G401 (cell line): ENCODE measurements around the gene BCL2A1. TPM values are rescaled to one million over a fixed set of nuclear protein-coding genes. Genes with fewer than 3 reads are reported as not detected.
"Not testable (repeated sequence)": the region's sequence is repeated elsewhere in the genome, so short reads cannot be mapped to it uniquely, and the experiment has no call there.

Experiments used
- DNase-seq: peaks from one replicate; pipeline ENCODE4 v3.0.0-alpha.2; 2015; ENCODE audit warnings: low spot score
- in situ Hi-C: cut with HindIII; loops from 2 replicates; pipeline ENCODE4 v1.10.0; 2016; ENCODE audit warnings: low sequenced_read_pairs, mixed read lengths
- total RNA-seq: library from RNA; depleted of rRNA; stranded (reverse); fragments of >200 nt; shearing (Covaris generic); gene quantifications from 2 replicates; pipeline ENCODE4 v1.2.3, GENCODE V29; 2014; rRNA removed

Gene BCL2A1
- total RNA-seq, result not detected in 2 replicates

DNA sequence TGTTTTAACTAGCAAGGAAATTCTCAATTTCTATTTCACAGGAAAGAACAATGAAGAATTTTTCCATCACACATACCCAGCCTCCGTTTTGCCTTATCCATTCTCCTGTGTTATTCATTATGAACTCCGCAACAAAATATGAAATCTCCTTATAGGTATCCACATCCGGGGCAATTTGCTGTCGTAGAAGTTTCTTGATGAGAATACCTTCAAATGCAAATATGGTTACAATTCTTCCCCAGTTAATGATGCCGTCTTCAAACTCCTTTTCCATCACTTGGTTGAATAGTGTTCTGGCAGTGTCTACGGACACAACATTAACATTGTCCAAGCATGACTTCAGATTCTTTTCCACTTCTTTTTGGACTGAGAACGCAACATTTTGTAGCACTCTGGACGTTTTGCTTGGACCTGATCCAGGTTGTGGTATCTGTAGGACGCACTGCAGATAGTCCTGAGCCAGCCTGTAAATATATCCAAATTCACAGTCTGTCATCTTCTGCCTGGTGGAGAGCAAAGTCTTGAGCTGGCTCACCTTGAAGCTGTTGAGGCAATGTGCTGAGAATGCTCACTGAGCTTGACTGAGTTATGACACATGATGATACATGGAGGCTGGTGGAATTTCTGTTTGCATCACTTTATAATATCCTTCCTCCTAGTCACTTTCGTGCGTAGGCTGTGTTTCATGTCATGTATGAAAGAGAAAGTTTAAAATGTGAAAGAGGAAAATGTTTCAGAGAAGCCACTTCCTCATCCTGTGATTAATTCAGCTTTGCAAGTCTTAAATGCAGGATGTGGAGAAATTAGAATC lies at the start of gene BCL2A1:
TSS of gene BCL2A1 (minus strand) at position 573 of the 811 bp plus-strand sequence. CDS start at position 496, 77 bp downstream.
- in situ Hi-C loops, result no loop called here

DNA sequence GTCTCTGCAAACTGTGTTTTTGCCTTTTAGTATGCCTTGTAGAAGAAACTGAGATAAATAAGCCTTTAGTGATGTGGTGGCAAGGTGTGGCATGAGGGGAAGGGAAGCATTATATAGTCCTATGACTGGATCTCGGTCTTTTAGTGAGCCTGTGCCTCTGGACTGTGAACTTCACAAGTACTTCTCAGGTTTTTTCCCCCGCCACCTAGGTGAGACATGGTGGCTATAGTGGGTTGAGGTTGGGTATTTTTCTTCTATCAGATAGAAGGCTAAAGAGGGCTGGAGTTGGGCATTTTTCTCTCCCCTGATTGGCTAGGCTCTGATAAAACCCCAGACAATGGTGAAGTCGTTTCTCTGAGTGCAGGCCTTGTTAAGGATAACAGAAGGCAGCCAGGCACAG lies 49.7 kb upstream of the BCL2A1 start:
- DNase-seq, result no peak
- in situ Hi-C loops, result no loop called here

More for the DNA sequence above, at the start of gene BCL2A1:
- no peak for DNase-seq

DNA sequence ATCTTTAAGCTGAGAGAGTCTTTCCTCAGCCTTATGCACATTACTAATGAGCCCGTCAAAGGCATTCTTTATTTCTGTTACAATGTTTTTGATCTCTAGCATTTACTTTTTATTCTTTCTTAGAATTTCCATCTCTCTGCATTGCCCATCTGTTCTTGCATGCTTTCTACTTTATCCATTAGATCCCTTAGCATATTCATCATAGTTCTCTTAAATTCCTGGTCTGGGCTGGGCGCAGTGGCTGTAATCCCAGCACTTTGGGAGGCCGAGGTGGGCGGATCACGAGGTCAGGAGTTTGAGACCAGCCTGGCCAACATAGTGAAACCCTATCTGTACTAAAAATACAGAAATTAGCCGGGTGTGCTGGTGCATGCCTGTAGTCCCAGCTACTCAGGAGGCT lies 49.2 kb upstream of the BCL2A1 start:
- in situ Hi-C loops, DNase-seq: not testable (repeated sequence)

DNA sequence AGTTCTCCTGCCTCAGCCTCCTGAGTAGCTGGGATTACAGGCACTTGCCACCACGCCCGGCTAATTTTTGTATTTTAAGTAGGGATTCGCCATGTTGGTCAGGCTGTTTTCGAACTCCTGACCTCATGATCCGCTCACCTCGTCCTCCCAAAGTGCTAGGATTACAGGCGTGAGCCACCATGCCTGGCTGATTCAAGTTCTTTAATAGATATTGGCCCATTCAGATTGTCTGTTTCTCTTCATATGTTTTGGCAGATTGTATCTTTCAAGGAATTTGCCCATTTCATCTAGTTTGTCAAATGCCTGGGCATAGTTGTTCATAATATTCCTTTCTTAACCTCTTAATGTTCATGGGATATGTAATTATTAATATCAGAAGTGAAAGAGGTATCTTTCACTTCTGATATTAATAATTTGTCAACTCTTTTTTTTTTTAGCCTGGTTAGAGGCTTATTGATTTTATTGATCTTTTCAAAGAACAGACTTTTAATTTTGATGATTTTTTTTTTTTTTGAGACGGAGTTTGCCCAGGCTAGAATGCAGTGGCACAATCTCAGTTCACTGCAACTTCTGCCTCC lies 48.3 kb upstream of the BCL2A1 start:
- no peak for DNase-seq
- in situ Hi-C loops, result no loop called here

DNA sequence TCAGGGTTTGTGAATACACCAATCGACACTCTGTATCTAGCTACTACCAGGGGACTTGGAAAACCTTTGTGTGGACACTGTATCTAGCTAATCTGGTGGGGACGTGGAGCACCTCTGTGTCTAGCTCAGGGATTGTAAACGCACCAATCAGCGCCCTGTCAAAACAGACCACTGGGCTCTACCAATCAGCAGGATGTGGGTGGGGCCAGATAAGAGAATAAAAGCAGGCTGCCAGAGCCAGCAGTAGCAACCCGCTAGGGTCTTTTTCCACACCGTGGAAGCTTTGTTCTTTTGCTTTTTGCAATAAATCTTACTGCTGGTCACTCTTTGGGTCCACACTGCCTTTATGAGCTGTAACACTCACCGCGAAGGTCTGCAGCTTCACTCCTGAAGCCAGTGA lies 46.1 kb upstream of the BCL2A1 start:
- DNase-seq, in situ Hi-C loops: not testable (repeated sequence)

DNA sequence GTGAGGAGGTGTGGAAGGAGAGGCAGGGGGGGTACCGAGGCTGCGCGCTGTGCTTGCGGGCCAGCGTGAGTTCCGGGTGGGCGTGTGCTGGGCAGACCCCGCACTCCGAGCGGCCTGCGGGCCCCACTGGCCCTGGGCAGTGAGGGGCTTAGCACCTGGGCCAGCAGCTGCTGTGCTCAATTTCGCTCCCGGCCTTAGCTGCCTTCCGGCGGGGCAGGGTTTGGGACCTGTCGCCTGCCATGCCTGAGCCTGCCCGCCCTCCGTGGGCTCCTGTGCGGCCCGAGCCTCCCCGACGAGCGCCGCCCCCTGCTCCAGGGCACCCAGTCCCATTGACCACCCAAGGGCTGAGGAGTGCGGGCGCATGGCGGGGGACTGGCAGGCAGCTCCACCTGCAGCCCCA lies 45.5 kb upstream of the BCL2A1 start:
- in situ Hi-C loops, result not testable (repeated sequence)

DNA sequence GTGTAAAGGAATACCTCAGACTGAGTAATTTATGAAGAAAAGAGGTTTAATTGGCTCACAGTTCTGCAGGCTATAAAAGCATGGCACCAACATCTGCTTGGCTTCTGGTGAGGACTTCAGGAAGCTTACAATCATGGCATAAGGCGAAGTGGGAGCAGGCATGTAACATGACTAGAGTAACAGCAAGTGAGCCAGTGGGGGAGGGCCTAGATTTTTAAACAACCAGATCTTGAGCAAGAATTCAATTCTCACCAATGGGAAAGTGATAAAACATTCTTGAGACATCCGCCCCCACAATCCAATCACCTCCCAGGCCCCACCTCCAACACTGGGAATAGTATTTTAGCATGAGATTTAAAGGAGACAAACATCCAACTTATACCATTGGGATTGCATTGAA lies 44.2 kb upstream of the BCL2A1 start:
- in situ Hi-C loops, result no loop called here
- no peak for DNase-seq

More for the DNA sequence above, 45.5 kb upstream of the BCL2A1 start:
- DNase-seq, result not testable (repeated sequence)

DNA sequence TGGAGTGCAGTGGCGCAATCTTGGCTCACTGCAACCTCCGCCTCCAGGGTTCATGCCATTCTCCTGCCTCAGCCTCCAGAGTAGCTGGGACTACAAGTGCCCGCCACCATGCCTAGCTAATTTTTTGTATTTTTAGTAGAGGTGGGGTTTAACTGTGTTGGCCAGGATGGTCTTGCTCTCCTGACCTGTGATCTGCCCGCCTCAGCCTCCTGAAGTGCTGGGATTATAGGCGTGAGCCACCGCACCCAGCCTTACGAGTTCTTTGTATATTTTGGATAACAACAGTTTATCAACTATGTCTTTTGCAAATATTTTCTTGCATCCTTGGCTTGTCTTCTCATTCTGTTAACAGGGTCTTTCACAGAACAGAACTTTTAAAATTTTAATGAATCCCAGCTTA lies 43.2 kb upstream of the BCL2A1 start:
- in situ Hi-C loops, DNase-seq: not testable (repeated sequence)

DNA sequence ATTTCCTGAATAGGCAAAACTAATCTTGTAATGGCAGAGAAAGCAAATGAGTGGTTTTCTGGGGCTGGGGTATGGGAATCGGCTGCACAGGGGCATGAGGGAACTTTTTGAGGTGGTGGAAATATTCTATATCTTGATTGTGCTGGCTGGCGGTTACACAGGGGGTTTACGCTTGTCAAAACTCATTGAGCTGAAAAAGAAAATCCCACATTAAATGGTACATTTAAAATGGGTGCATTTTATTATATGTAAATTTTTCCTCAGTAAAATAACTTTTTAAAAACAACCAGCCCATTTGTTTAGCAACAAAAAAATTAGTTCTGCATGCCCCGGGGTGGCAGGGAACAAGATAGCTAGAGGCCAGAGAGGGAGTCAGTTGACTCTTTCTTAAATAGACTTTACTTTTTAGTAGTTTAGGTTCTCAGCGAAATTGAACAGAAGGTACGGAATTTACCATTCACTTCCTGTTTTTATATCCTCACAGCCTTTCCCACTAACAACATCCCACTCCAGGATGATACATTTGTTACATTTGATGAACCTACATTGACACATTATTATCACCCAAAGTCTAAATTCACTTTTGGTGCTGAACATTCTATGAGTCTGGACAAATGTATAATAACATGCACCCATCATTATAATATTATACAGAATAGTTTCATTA lies 41.2 kb upstream of the BCL2A1 start:
- in situ Hi-C loops, result no loop called here

DNA sequence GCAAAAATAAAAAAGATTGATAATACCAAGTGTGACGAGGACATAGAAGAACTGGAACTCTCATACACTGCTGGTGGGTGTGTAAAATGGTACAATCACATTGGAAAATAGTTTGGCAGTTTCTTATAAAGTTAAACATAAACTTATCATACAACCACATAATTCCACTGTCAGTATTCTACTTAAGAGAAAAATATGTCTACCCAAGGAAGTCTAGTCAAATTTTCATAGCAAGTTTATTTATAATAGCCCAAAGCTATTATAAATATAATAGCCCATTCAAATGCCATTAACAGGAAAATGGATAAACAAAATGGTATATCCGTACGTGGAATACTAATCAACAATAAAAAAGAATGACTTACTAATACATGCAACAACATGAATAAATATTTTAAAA lies 40.6 kb upstream of the BCL2A1 start:
- in situ Hi-C loops, result no loop called here
- DNase-seq, result no peak

More for the DNA sequence above, 41.2 kb upstream of the BCL2A1 start:
- no peak for DNase-seq

DNA sequence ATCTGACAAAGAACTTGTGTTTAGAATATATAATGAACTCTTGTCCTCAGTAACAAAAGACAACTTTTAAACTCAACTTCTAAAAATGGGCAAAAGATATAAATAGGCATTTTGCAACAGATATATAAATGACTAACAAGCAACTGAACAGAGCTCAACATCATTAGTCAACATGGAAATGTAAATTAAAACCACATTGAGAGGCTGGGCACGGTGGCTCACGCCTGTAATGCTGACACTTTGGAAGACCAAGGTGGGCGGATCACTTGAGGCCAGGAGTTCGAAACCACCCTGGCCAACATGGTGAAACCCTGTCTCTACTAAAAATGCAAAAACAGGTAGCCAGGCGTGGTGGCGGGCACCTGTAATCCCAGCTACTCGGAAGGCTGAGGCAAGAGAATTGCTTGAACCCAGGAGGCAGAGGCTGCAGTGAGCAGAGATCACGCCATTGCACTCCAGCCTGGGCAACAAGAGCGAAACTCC lies 40.1 kb upstream of the BCL2A1 start:
- DNase-seq, in situ Hi-C loops: not testable (repeated sequence)

DNA sequence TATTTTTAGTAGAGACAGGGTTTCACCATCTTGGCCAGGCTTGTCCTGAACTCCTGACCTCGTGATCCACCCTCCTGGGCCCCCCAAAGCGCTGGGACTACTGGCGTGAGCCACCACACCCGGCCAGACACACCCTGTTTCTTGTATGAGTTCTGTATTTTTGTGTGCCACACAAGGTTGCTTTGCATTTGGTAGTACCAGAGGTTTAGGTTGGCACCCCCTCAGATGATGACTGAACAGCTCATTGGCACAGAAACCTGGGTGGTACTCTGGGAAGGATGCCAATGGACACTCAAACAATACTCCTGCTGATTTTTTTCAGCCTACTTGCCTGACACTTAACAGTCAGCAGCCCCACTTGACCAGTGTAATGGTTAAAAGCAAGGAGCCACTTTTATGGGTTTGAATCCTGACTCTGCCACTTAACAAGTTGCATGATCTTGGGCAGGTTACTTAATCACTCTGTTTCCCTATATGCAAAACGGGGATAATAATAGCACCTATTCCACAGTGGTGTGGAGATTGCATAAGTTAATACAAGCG lies 39.2 kb upstream of the BCL2A1 start:
- no peak for DNase-seq
- in situ Hi-C loops, result no loop called here

DNA sequence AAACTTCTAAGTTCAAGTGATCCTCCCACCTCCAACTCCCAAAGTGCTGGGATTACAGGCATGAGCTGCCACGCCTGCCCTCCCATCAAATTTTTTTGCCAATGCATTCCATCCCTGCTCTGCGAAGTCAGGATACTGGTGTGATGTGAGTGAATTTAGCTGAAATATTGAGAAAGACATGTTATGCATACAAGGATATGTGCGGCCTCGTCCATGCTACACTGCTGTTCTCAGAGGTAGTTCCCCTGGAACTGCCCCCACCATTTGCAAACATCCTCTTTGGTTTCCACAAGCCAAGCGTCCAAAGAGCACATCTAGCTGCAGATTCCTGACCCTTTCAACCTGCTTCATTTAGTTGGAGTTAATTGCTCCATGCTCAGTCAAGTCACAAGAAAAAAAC lies 36.5 kb upstream of the BCL2A1 start:
- no peak for DNase-seq
- in situ Hi-C loops, result no loop called here

DNA sequence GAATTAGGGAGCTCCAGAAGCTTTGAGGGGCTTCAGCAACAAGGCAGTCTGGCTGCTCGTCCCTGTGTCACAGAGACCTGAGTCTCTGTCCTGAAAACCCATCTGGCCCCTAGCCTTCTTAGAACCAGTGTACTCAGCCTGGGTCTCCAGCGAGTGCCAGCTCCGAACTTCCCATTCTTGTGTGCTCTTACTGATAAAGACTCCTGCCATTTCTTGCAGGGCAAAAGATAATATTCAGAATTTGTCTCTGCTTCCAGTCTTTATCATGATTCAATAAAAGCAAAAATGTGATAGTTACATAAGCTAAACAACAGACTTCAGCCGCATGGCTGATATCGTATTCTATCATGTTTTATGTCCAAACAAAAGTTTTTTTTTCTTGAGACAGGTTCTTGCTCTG lies 36.0 kb upstream of the BCL2A1 start:
- DNase-seq, result no peak
- in situ Hi-C loops, result no loop called here

DNA sequence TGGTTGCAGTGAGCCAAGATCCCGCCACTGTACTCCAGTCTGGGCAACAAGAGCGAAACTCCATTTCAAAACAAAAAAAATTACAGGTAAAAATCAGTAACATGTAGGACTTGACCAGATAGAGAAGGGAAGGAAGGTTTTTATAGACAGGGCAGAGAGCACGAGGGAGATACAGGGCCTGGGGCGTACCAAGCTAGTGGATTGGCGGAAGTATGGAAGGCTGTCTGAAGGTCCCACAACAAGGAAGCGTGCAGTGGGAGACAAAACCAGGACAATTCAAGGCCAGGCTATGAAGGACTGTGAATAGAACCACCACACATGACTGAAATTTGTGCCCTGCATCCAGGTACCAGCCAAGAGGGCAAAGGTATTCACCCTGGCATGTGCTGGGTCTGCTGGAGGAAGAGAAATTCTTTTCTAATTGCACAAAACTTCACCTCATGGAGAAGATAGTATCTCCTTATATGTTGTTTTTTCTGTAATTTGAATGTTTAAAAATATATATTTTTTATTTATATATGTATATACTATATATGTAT lies 33.0 kb upstream of the BCL2A1 start:
- in situ Hi-C loops, result no loop called here
- DNase-seq, result no peak

DNA sequence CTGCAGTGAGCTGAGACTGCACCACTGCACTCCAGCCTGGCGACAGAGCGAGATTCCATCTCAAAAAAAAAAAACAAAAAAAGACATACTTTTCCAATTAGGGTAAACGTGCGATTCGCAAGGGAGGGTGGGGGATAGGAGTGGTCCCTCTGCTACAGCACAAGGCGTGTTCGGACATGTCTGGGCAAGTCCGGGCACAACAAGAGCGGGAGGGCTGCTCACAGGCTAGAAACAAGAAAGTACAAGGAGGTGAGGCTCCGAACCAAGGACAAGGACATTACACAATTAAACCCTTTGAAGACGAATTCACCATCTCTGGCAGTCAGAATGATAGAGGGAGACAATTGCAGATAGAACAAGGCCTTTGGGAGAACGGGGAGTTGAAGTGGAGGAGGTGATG lies 32.2 kb upstream of the BCL2A1 start:
- DNase-seq, result no peak

DNA sequence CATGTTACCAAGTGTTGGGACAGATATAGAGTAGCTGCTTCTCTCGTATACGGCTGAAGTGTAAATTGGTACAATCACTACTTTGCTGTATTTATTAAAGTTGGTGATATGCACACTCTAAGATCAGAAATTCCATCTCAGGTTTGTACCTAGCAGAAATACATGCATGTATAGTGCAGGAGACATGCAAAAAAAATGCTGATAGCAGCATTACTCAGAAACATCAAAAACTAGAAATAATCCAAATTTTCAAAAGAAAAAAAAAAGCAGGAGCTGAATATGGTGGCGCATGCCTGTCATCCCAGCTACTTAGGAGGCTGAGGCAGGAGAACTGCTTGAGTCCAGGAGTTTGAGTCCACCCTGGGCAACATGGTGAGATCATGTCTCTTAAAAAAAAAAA lies 31.3 kb upstream of the BCL2A1 start:
- in situ Hi-C loops, result no loop called here
- DNase-seq, result no peak

More for the DNA sequence above, 32.2 kb upstream of the BCL2A1 start:
- in situ Hi-C loops, result no loop called here

DNA sequence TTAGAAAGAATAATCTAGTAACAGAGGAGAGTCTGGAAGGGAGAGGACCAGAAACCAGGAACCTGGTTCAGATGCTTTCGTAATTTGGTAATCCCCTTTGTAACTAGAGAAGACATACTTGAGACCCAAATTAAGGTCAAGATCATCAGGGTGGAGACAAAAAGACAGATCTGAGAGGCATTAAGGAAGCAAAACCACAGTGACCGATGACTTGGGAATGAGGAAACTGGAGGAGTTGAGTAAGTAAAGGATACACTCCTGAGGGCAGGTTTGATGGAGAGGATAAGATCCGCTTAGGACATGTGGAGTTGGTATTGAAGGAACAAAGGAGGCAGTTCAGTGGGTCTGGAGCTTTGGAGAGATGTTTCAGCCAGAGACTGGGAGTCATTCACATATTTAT lies 23.6 kb upstream of the BCL2A1 start:
- DNase-seq, result no peak
- in situ Hi-C loops, result no loop called here

DNA sequence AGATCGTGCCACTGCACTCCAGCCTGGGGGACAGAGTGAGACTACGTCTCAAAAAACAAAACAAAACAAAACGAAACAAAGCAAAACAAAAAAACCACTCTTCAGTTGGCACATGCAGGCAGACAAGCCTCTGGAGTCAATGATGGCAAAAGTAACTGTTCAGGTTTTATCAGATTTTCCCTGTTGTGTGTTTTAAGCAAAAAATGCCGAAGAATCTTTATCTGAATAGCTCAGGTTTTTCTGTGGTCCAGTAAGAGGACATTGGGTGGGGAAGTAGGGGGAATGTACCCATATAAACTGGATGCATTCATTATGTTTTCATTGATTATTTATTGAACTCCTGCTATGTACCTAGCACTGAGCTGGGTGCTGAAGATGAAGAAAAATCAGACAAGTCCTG lies 20.8 kb upstream of the BCL2A1 start:
- in situ Hi-C loops, result no loop called here

DNA sequence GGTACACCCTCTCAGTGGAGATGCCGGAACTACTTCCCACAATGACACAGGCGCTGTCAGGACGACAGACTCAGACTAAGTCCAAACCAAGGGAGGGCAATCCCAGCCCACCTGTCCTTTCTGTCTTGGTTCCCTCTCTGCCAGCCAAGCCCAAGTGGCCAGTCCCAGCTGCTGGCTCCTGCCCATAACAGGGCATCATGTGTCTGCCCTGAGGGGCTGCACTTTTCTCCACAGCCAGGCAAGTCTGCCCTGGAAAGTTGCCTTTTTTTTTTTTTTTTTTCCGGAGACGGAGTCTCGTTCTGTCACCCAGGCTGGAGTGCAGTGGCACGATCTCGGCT lies 20.0 kb upstream of the BCL2A1 start:
- in situ Hi-C loops, result no loop called here

More for the DNA sequence above, 20.8 kb upstream of the BCL2A1 start:
- no peak for DNase-seq

More for the DNA sequence above, 20.0 kb upstream of the BCL2A1 start:
- no peak for DNase-seq
